ENCODE measurements around the gene MT1F.

- TF ChIP-seq CTCF (conservative IDR thresholded peaks at IDR 0.05 in 1 of 2, IDR thresholded peaks at IDR 0.05 in 1 of 2; ENCODE audit: low read depth in 1 of 2, low read length in 2 of 2), result no peak
- no peak for TF ChIP-seq EZH2 (IDR thresholded peaks at IDR 0.05; ENCODE audit: low read length, missing control alignments)
Measured at GRCh38 chr16:56677474-56677873, 19.7 kb downstream of the MT1F start.

Measured in fibroblast of lung (primary cell).